Nephron (organoid): Measurements from ENCODE around the gene AP1AR.

Experiments used
- H3K27ac Mint-ChIP-seq, 3 experiments: 2 replicates each; pipeline ENCODE4 v1.8.0; 2020; ENCODE audit warnings: mixed read lengths in 3 of 3, mild to moderate bottlenecking in 2 of 3, moderate library complexity in 1 of 3
- H3K27me3 Mint-ChIP-seq: 2 replicates; pipeline ENCODE4 v1.8.0; 2021; ENCODE audit warnings: low read depth, mild to moderate bottlenecking, moderate library complexity, mixed read lengths
- H3K36me3 Mint-ChIP-seq: 2 replicates; pipeline ENCODE4 v1.8.0; 2020; ENCODE audit warnings: low read depth, mixed read lengths
- H3K4me1 Mint-ChIP-seq: 2 replicates; pipeline ENCODE4 v1.8.0; 2020; ENCODE audit warnings: mixed read lengths
- H3K4me3 Mint-ChIP-seq, 3 experiments: 2 replicates each; pipeline ENCODE4 v1.8.0; 2020; ENCODE audit warnings: mild to moderate bottlenecking in 3 of 3, mixed read lengths in 3 of 3, moderate library complexity in 2 of 3
- H3K9me3 Mint-ChIP-seq: 2 replicates; pipeline ENCODE4 v1.8.0; 2020; ENCODE audit warnings: mixed read lengths
- TF ChIP-seq, protein P1 (sequence below), 3 experiments: fragments of 200-600 bp; sonication (generic); IDR thresholded peaks; one replicate each; pipeline ENCODE4 v1.5.0; 2021; ENCODE audit warnings: antibody characterized with exemption in 3 of 3; ENCODE audit not compliant: unreplicated experiment in 3 of 3

The AP1AR gene

DNA sequence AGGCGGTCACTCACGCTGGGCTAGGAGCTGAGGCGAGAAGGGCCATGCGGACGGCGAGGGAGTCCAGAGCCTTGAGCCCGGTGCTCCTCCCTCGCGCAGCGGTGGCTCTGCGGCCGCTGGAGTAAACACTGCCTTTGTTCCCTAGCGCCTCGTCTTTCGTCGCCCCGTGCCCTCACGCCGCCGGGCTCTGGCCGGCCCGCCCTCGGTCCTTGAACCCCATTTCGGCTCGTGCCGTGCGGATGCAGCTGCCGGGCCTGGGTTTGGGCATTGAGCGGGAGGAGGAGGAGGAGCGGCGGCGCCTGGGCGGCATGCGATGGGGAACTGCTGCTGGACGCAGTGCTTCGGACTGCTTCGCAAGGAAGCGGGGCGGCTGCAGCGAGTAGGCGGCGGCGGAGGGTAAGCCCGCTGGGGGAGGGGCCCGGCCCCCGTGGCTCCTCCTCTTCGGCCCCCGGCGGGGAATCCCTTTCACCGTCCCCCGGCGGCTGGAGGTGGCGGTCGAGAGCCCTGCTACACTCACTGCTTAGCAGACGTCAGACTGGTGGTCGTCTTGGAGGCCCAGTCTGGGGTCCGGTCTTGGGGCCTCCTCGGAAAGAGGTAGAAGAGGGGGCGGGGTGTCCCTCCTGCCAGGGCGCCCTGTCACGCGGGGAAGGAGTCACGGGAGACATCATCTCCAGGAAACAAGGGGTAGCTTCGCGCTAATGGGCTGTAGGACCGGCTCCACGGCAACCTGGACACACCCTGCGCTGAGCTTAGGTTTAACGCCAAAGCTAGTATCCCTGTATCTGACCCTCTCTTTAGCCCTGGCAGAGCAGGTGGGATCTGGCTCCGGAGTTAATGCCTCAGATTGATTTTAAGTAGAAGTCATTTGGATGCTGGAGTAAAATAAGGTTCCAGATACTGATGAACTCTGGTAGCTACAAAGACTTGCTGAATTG is at the start of gene AP1AR:
AP1AR (plus strand) TSS at position 9 of the 935 bp plus-strand sequence; CDS start at position 314, 305 bp downstream.
- H3K27me3 Mint-ChIP-seq, result no peaks in the 10 kb centered on the region
- H3K9me3 Mint-ChIP-seq, result no peaks in the 10 kb centered on the region
- H3K4me1 Mint-ChIP-seq, result peaks cover 26% of the 10 kb centered on the region
- H3K36me3 Mint-ChIP-seq, result no peaks in the 10 kb centered on the region
- peak within 1 kb of the TSS; percentile 95 to 99 (median 99) for H3K4me3 Mint-ChIP-seq
- TF ChIP-seq, protein P1, sequence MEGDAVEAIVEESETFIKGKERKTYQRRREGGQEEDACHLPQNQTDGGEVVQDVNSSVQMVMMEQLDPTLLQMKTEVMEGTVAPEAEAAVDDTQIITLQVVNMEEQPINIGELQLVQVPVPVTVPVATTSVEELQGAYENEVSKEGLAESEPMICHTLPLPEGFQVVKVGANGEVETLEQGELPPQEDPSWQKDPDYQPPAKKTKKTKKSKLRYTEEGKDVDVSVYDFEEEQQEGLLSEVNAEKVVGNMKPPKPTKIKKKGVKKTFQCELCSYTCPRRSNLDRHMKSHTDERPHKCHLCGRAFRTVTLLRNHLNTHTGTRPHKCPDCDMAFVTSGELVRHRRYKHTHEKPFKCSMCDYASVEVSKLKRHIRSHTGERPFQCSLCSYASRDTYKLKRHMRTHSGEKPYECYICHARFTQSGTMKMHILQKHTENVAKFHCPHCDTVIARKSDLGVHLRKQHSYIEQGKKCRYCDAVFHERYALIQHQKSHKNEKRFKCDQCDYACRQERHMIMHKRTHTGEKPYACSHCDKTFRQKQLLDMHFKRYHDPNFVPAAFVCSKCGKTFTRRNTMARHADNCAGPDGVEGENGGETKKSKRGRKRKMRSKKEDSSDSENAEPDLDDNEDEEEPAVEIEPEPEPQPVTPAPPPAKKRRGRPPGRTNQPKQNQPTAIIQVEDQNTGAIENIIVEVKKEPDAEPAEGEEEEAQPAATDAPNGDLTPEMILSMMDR (IDR thresholded peaks at IDR 0.05; ENCODE audit: unreplicated experiment in 3 of 3), result peak; percentile 48 to 55 (median 48)
- peak within 1 kb of the TSS; percentile 99 to 100 (median 99) for H3K27ac Mint-ChIP-seq

DNA sequence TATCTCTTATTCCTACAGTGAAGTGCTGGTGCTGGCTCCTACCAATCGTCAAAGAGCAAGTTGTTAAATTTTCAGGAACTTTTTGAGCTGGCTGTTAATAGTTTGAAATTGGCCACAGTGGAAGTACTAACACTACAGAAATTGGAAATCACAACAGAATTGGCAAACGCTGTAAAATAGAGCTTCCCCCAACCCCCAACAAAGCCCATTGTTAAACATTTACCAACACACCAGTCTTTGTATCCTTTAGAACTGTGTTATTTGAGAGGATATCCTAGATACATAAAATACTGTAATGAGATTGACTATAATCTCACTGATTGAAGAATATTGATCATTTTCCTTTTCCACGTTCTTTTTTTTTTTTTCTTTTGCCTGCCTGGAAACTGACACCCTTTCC is 49.0 kb upstream of the AP1AR start:
- no peak overlapping the region for H3K27ac Mint-ChIP-seq
- TF ChIP-seq, protein P1 (IDR thresholded peaks at IDR 0.05; ENCODE audit: unreplicated experiment in 3 of 3), result no peak
- no peaks in the 10 kb centered on the region for H3K27me3 Mint-ChIP-seq
- H3K36me3 Mint-ChIP-seq, result no peaks in the 10 kb centered on the region
- no peaks in the 10 kb centered on the region for H3K4me1 Mint-ChIP-seq
- H3K4me3 Mint-ChIP-seq, result no peak overlapping the region
- no peaks in the 10 kb centered on the region for H3K9me3 Mint-ChIP-seq

DNA sequence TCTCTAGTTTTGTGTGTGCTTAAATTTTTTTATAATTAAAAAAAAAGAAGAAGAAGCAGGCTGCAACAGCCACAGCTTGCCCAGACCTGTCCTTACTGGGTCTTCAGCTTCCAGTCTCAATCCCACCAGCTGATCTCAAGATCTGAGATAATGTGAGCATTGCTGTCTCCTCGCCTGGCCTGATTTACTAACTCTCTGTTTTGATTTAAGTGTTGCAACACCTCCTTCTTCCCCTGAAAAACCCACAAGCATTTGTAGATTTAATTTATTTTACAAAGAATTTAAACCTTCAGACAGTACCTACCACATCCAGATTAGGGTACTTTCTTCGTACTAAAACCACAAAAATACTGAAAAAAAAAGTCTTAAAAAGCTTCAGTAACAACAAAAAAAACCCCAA is 48.3 kb upstream of the AP1AR start:
- Mint-ChIP-seq H3K27me3 (no peaks in the 10 kb centered on the region), H3K9me3 (no peaks in the 10 kb centered on the region), H3K4me1 (no peaks in the 10 kb centered on the region), H3K4me3 (no peak overlapping the region), H3K36me3 (no peaks in the 10 kb centered on the region), H3K27ac (no peak overlapping the region)
- TF ChIP-seq, protein P1 (IDR thresholded peaks at IDR 0.05; ENCODE audit: unreplicated experiment in 3 of 3), result no peak

GRCh38 chr4:112184438-112184837 is 47.1 kb upstream of the AP1AR start:
- TF ChIP-seq, protein P1 (IDR thresholded peaks at IDR 0.05; ENCODE audit: unreplicated experiment in 3 of 3), result no peak
- Mint-ChIP-seq H3K27me3 (no peaks in the 10 kb centered on the region), H3K36me3 (no peaks in the 10 kb centered on the region), H3K4me1 (no peaks in the 10 kb centered on the region), H3K27ac (no peak overlapping the region), H3K9me3 (no peaks in the 10 kb centered on the region), H3K4me3 (no peak overlapping the region)

GRCh38 chr4:112185334-112185733 is 46.3 kb upstream of the AP1AR start:
- Mint-ChIP-seq H3K4me1 (no peaks in the 10 kb centered on the region), H3K36me3 (no peaks in the 10 kb centered on the region), H3K4me3 (no peak overlapping the region), H3K27ac (no peak overlapping the region), H3K9me3 (no peaks in the 10 kb centered on the region), H3K27me3 (no peaks in the 10 kb centered on the region)
- TF ChIP-seq, protein P1 (IDR thresholded peaks at IDR 0.05; ENCODE audit: unreplicated experiment in 3 of 3), result no peak
